Measurements from ENCODE around the gene TTLL3. TPM values are rescaled to one million over a fixed set of nuclear protein-coding genes. Genes with fewer than 3 reads are reported as not detected.

TTLL3 gene
- total RNA-seq, 1 donor from 2014 or later, result 9.7 TPM

DNA sequence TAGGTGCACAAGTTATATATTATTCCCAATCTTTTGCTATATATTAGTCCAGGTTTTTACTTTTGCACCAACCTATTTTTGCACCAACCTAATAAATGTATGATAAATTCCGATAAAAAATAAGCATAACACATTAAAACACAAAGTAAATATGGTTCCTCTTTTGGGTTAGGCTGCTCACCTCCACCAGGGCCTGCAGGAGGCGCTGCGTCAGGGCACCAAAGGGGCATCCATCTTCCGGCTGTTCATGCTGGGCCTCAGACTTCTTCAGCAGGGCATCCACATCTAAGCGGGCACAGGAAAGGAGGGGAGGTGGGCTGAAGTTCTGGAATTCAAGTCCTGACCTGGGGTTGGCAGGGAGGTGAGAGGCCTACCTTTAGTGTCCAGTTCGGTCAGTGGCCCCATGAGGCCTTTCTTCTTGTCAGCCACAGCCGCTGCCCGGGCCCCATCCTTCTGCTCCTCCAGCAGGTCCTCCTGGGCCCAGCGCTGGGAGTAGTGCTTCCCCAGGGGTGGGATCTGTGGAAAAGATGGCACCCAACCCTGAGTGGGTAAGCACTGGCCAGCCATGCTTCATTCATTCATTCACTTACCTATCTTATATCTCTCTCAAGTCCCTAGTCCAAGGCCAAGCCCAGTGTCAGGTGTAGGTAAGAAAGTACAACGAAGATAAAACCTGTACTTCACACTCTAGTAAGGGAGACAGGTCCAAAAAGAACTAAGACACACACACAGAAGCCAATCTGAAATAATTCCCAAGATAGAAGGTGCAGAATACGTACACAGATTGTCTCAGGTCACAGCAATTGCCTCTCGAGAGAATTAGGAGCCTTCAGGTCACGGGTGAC lies 23.0 kb upstream of the TTLL3 start:
- DNase-seq (ENCODE audit: low read depth), result no peak
- TF ChIP-seq, protein P1, sequence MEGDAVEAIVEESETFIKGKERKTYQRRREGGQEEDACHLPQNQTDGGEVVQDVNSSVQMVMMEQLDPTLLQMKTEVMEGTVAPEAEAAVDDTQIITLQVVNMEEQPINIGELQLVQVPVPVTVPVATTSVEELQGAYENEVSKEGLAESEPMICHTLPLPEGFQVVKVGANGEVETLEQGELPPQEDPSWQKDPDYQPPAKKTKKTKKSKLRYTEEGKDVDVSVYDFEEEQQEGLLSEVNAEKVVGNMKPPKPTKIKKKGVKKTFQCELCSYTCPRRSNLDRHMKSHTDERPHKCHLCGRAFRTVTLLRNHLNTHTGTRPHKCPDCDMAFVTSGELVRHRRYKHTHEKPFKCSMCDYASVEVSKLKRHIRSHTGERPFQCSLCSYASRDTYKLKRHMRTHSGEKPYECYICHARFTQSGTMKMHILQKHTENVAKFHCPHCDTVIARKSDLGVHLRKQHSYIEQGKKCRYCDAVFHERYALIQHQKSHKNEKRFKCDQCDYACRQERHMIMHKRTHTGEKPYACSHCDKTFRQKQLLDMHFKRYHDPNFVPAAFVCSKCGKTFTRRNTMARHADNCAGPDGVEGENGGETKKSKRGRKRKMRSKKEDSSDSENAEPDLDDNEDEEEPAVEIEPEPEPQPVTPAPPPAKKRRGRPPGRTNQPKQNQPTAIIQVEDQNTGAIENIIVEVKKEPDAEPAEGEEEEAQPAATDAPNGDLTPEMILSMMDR (conservative IDR thresholded peaks at IDR 0.05; ENCODE audit: low read depth, low read length), result peak; percentile 59
- no peak overlapping the region for H3K4me3 ChIP-seq (ENCODE audit: low read depth, low read length)

- H3K4me3 ChIP-seq (ENCODE audit: low read depth, low read length), result no peak overlapping the region
- DNase-seq (ENCODE audit: low read depth), result no peak
- TF ChIP-seq, protein P1 (conservative IDR thresholded peaks at IDR 0.05; ENCODE audit: low read depth, low read length), result no peak
These were observed 22.3 kb upstream of the TTLL3 start for GRCh38 chr3:9787714-9788113.

DNA sequence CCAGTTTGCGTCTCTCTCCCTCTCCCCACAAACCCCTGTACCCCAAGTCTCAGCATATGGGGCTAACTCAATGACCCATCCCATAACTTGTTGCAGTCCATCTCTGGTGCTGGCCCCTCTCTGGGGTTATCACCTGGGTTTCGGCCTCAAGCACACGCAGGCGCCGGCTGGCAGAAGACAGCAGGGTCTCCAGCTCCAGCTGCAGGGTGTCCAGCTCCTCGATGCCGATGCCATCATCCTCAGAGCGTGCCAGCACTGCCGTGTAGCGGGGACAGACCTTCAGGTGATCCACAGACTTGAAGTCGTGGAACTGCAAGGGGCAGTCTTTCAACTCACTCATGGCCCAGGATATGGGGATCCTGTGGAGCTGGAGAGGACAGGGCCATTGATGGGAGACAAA lies 18.9 kb upstream of the TTLL3 start:
- DNase-seq (ENCODE audit: low read depth), result no peak
- peak overlapping the region; percentile 91 for H3K4me3 ChIP-seq (ENCODE audit: low read depth, low read length)
- TF ChIP-seq, protein P1 (conservative IDR thresholded peaks at IDR 0.05; ENCODE audit: low read depth, low read length), result no peak

DNA sequence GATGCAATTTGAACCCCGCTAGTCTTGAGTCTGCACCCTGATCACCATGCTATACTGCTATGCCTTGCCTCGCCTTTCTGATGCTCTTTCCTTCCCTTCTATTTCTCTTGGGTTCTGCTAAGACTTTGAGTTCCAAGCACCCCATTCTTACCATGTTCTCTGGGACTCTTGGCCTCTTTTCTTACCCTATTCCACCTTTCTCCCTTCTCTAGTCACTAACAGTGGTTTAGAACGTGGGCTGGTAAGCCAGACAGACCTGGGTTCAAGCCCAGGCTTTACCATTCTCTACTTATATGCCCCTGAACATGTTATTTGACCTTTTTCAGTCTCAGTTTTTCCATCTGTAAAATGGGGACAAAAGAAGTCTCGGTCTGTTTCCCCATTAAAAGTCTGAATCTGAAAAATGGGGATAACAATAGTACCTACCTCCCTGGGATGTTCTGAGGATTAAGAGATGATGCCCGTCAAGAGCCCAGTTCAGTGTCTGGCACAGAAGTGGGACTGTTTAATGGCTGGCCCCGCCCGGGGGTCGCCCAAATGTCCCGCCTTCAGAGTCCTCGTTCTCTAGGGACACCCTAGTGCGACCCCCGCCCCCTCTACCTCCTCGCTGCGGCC lies 18.2 kb upstream of the TTLL3 start:
- TF ChIP-seq, protein P1 (conservative IDR thresholded peaks at IDR 0.05; ENCODE audit: low read depth, low read length), result no peak
- peak overlapping the region; percentile 91 for H3K4me3 ChIP-seq (ENCODE audit: low read depth, low read length)
- DNase-seq (ENCODE audit: low read depth), result no peak

- peak within 1 kb of the TSS; percentile 91 for H3K4me3 ChIP-seq (ENCODE audit: low read depth, low read length)
- TF ChIP-seq, protein P1 (conservative IDR thresholded peaks at IDR 0.05; ENCODE audit: low read depth, low read length), result no peak
- DNase-seq (ENCODE audit: low read depth), result peak; percentile 88
These were observed 17.5 kb upstream of the TTLL3 start, which contains the start of the genes ARPC4 and TADA3 for GRCh38 chr3:9792405-9793160. TSS of gene ARPC4 (plus strand) at chr3:9793082. CDS start at chr3:9793122, 40 bp downstream. TSS of gene TADA3 (minus strand) at chr3:9792473. CDS start at chr3:9791466, 1,007 bp downstream.

GRCh38 chr3:9793161-9793781 lies 16.8 kb upstream of the TTLL3 start:
- H3K4me3 ChIP-seq (ENCODE audit: low read depth, low read length), result peak overlapping the region; percentile 91
- no peak for DNase-seq (ENCODE audit: low read depth)
- TF ChIP-seq, protein P1 (conservative IDR thresholded peaks at IDR 0.05; ENCODE audit: low read depth, low read length), result no peak
